H7 (cell line): ENCODE measurements around the gene LSMEM2. TPM values are rescaled to one million over a fixed set of nuclear protein-coding genes. Genes with fewer than 3 reads are reported as not detected.

ENCODE experiments used
- DNase-seq: peaks from one replicate; pipeline ENCODE4 v3.0.0; 2012
- H3K27me3 ChIP-seq: 2 replicates; pipeline ENCODE4 v1.6.0; 2011; ENCODE audit warnings: mild to moderate bottlenecking, low read length; ENCODE audit not compliant: control insufficient read depth, insufficient read depth
- H3K36me3 ChIP-seq: replicated peaks from 2 replicates; pipeline ENCODE4 v1.5.1; 2011; ENCODE audit warnings: low read length; ENCODE audit not compliant: control insufficient read depth, insufficient read depth
- H3K4me3 ChIP-seq: 2 replicates; pipeline ENCODE4 v1.5.1; 2011; ENCODE audit warnings: low read depth, mild to moderate bottlenecking, control low read depth, low read length, moderate library complexity; ENCODE audit not compliant: insufficient read depth
- total RNA-seq: library from RNA; depleted of rRNA; stranded (reverse); fragments of >200 nt; shearing (Covaris generic); gene quantifications from 2 replicates; pipeline ENCODE4 v1.2.3, GENCODE V29; 2014; rRNA removed

LSMEM2 gene
- 0.07 and 1.2 TPM in 2 replicates for total RNA-seq

DNA sequence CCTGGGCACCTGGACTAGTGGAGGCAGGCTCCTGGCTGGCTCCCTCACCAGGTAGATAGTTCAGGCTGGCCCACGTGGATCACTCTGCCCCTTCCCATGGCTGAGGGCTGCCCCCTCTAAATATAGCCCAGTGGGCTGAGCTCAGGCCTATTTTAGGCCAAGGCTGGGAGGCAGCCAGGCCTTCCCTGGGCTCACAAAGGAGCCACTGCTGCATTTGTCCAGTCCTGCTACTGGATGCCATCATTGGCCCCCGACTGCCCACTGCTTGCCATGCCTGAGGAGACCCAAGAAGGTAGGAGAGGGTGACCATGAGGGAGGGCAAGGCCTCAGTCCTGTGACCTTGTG lies at the start of gene LSMEM2:
Gene LSMEM2, plus strand, starts transcription at position 208 of the 345 bp plus-strand sequence. Its CDS starts 27 bp downstream, at position 235.
- H3K4me3 ChIP-seq, result no peak within 1 kb of the TSS
- no peak for DNase-seq
- H3K27me3 ChIP-seq, result peaks cover 30% of the 10 kb centered on the region
- H3K36me3 ChIP-seq, result no peaks in the 10 kb centered on the region

DNA sequence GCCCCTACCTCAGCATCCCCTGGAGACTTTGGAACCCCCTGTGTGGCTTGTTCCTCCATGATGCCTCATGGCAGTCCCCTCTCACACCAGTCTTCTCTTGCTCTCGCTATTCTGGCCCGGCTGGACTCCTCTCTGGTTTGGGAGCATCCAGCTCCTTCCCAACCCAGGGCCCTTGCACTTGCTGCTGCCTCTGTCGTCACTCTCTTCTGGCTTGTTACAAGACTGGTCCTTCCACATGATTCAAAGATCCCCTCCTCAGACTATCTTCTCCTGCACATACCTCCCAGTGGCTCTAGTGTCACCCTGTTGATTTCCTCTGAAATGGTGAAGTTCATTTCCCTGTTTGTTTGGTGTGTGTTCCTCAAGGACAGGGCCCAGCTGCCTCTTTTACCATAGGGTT lies 49.4 kb upstream of the LSMEM2 start:
- Histone ChIP-seq H3K27me3 (peaks cover 5% of the 10 kb centered on the region), H3K36me3 (no peaks in the 10 kb centered on the region), H3K4me3 (no peak overlapping the region)
- DNase-seq, result no peak

DNA sequence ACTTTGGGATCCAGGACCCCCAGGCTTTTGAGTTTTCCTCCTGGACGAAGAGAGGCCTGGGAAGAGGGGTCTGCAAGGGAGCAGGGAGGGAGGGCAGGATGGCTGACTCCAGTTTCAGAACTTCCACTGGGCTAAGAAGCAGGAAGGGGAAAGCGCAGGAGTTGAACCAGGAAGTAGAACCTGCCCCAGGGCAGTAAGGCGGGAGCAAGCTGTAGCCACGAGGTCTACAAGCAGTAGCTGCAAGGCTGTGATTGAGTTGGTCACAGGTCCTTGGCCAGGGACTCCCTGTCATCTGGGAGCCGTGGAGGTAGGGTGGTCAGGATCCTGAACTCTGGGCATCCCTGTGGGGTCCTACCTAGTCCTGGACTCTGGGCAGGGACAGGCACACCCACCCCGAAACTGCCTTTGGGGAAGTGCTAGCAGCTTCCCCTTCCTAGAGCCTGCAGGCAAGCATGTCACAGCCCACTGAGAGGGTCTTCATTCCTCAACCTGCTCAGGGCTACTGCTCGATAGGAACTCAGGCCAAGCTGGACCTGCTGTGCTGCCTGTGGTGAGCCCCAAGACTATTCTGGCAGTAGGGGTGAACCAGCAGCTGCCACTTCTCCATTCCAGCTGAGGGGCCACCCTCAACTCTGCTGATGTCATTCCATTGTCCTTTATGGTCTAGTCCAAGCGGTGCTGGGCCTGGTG lies 48.6 kb upstream of the LSMEM2 start:
- Histone ChIP-seq H3K36me3 (no peaks in the 10 kb centered on the region), H3K27me3 (peaks cover 5% of the 10 kb centered on the region), H3K4me3 (no peak overlapping the region)
- DNase-seq, result no peak

DNA sequence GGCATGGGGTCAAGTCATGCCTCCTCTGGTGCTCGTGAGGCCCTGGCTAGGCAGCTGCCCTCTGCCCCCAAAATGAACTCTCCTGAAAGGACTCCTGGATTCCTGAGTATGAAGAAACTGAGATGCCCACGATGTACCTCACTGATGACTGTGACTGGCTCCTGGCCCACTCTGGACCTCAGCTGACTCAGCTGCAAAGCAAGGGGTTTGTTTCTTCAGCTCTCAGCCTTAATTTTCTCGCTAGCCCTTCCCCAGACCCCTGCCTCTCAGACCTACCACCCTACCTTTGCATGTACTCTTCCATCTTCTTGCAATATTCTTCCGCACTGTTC lies 48.1 kb upstream of the LSMEM2 start:
- Histone ChIP-seq H3K4me3 (no peak overlapping the region), H3K36me3 (no peaks in the 10 kb centered on the region), H3K27me3 (peaks cover 5% of the 10 kb centered on the region)
- no peak for DNase-seq

GRCh38 chr3:50231581-50231980 lies 47.3 kb upstream of the LSMEM2 start:
- H3K27me3 ChIP-seq, result peaks cover 5% of the 10 kb centered on the region
- no peaks in the 10 kb centered on the region for H3K36me3 ChIP-seq
- DNase-seq, result no peak
- no peak overlapping the region for H3K4me3 ChIP-seq

DNA sequence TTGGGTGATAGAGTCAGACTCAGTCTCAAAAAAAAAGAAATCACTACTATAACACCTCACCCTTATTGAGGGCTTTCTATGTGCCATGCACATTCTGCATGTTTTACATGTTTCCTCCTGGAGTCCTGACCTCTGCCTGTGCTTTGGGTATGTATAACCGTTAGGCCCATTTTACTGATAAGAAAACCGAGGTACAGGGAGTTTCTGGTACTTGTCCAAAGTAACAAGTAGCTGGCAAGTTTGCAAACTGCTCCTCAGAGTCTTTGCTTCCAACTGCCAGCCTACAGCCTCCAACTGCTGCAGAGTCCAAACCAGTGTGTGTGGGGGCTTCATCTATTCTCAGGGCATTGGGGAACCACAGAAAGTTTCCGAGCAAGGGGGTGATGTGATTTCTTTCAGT lies 46.6 kb upstream of the LSMEM2 start:
- Histone ChIP-seq H3K36me3 (no peaks in the 10 kb centered on the region), H3K4me3 (no peak overlapping the region), H3K27me3 (no peaks in the 10 kb centered on the region)
- no peak for DNase-seq

DNA sequence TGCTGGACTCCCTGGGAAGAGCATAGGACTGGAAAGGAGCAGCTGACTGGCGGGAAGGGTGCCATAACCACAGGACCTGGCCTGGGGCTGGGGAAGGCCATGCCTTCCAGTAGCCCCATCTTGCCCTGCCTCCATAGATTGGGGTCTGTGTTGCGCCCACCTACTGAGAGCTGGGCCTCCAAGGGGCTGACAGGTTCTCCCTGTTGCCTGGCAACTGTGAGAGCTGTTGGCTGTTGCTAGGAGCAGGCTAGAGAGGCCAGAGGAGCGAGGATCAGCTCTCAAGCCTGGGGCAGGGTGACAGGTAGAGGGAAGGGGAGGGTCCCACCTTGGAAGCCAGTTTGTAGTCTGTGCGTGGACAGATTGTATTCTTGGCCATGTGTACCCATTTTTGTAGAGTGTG lies 45.7 kb upstream of the LSMEM2 start:
- no peaks in the 10 kb centered on the region for H3K27me3 ChIP-seq
- H3K36me3 ChIP-seq, result no peaks in the 10 kb centered on the region
- no peak for DNase-seq
- no peak overlapping the region for H3K4me3 ChIP-seq

DNA sequence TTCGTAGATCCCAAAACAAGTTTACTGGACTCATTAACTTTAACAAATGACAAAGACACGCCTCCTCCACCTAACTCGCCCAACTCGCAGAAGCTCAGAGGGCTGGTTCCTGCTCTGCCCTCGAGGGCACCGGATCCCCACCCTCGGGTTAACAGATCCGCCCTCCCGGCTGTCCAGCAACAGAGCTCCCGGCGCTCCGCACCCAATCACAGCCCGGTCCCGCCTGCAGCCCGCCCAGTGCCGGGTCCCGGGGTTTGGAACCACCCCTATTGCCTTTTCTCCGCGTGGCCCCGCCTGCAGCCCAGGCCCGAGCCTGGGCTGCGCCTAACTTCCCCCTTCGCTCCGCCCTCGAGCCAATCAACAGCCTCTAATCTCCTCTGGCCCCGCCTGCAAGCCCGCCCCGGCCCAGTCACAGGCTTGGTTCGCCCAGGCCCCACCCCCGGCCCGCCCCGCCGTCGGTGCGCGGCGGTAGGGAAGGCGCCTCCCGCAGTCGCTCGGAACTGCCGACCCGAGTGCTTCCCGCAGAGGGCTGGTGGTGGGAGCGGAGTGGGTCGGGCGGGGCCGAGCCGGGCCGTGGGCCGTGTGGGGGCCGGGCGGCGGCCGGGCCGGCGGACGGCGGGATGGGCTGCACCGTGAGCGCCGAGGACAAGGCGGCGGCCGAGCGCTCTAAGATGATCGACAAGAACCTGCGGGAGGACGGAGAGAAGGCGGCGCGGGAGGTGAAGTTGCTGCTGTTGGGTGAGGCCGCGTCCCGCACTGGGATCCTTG lies 43.0 kb upstream of the LSMEM2 start, which contains the start of gene GNAI2:
Gene GNAI2, plus strand, starts transcription at position 489 of the 768 bp plus-strand sequence. Its CDS starts 132 bp downstream, at position 621.
- Histone ChIP-seq H3K27me3 (no peaks in the 10 kb centered on the region), H3K4me3 (peak within 1 kb of the TSS; percentile 52), H3K36me3 (no peaks in the 10 kb centered on the region; the same call in 1 of the 2 replicates)
- peak; percentile 100 for DNase-seq

DNA sequence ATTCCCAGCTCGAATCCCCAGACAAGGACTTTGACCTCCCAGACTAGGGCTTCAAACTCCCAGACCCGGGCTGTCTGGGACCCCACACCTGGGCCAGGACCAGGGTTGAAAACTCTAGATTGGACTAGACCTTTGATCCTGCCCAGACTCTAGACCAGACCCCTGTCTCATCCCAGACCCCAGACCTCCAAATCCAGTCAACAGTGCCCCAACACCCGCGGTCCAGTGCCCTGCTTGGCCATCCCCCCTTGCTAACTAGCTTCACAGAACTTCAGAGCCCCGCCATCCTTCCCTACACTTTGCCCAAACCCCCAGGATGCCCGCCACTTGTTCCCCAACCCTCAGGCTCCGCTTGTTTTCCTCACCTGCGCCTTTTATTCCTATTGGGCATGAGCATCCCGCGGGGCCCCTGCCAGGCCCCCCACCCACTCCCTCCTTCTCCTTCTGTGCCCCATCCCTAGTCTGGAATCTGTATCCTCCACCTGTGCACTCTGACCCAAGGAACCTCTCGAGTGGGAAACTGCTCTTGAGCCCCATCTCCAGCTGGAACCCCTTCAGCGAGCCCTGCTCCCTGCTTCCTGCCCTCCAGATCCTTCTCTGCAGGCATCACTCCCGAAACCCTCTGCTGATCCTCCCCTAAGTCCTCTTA lies 42.3 kb upstream of the LSMEM2 start:
- H3K27me3 ChIP-seq, result no peaks in the 10 kb centered on the region
- H3K36me3 ChIP-seq, result no peaks in the 10 kb centered on the region; the same call in 1 of the 2 replicates
- H3K4me3 ChIP-seq, result peak overlapping the region; percentile 52
- no peak for DNase-seq

DNA sequence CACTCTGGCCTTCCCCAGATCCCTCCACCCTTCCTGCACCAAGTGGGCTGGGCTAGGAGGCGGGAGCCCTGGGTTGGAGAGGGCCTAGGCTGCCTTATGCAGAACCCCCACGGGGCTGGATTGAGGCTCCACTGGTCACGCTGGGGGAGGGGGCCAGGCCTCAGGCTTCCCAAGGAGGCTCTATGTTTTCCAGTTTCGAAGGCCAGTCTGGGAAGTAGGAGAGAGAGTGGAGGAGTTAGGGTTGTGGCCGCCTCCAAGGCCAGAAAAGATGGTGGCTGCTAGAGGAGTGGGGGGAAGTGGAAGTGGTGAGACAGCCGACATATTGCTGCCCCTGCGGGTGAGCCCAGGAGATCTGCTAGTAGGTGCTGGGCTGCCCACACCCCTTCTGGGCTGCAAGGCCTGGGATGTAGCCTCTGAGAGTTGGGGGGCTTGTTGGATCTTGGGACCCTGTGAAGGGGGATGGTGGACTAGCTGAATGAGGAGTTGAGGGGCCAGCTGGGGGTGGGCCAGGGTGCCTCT lies 41.7 kb upstream of the LSMEM2 start:
- Histone ChIP-seq H3K4me3 (peak overlapping the region; percentile 52), H3K27me3 (no peaks in the 10 kb centered on the region), H3K36me3 (no peaks in the 10 kb centered on the region; the same call in 1 of the 2 replicates)
- DNase-seq, result peak; percentile 73

- no peaks in the 10 kb centered on the region; the same call in 1 of the 2 replicates for H3K36me3 ChIP-seq
- H3K4me3 ChIP-seq, result peak overlapping the region; percentile 52
- DNase-seq, result peak; percentile 86
- no peaks in the 10 kb centered on the region for H3K27me3 ChIP-seq
Observed at GRCh38 chr3:50237754-50238548, 40.9 kb upstream of the LSMEM2 start.

GRCh38 chr3:50238549-50239026 lies 40.3 kb upstream of the LSMEM2 start:
- no peaks in the 10 kb centered on the region; the same call in 1 of the 2 replicates for H3K36me3 ChIP-seq
- peak; percentile 68 for DNase-seq
- peak overlapping the region; percentile 52; the same call in 1 of the 2 replicates for H3K4me3 ChIP-seq
- H3K27me3 ChIP-seq, result no peaks in the 10 kb centered on the region

DNA sequence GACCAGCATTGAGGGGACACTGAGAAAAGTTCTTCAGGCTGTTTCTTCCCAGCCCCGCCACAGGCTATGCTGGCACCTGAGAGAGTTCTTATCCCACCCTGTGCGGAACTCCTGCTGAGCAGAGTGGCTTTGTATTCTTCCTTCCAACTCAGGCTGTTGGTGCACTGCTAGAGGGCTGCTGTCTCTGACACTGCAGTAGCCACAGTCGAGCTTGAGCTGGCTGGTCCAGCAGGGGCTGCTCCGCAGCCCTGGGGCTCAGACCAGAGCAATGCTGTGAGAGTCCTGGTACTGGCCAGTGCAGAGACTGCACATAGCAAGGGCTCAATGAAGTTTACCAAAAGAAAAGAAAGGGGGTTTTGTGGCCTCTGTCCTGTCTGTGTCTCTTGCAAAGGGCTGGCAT lies 39.2 kb upstream of the LSMEM2 start:
- Histone ChIP-seq H3K36me3 (no peaks in the 10 kb centered on the region; the same call in 1 of the 2 replicates), H3K27me3 (no peaks in the 10 kb centered on the region), H3K4me3 (no peak overlapping the region)
- peak; percentile 50 for DNase-seq

GRCh38 chr3:50241163-50241562 lies 37.7 kb upstream of the LSMEM2 start:
- peak; percentile 95 for DNase-seq
- H3K27me3 ChIP-seq, result no peaks in the 10 kb centered on the region
- H3K4me3 ChIP-seq, result no peak overlapping the region
- no peaks in the 10 kb centered on the region; the same call in 1 of the 2 replicates for H3K36me3 ChIP-seq
